CD4-positive, alpha-beta T cell treated with Interleukin-6 for 4 hours (primary cell): ENCODE results near the gene INPP1.

Experiments
- DNase-seq: peaks from one replicate; pipeline ENCODE4 v3.0.0-alpha.2; 2020; ENCODE audit warnings: mixed read lengths

The INPP1 gene

DNA sequence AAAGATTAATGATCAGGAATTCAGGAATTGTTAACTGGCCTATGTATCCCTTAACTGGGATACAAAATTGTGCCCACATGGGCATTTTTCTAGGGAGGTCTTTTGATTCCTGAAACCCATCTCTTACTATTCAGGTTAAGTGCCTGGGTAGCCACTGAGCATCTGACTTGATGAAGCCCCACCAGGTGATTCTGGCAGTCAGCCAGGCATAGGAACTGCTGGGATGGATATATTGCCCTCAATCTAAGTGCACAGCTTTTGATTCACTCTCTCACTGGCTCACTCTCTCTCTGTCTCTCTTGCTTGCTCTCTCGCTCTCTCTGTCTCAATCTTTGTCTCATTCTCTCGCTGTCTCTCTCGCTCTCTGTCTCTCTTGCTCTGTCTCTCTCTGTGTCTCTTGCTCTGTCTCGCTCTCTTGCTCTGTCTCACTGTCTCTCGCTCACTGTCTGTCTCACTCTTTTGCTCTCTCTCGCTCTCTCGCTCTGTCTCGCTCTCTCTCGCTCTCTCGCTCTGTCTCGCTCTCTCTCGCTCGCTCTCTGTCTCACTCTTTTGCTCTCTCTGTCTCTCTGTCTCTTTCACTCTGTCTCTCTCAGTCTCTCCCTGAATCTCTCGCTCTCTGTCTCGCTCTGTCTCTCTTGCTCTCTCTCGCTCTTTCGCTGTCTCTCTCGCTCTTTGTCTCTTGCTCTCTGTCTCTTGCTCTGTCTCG, 22.3 kb downstream of the INPP1 start:
- DNase-seq = no peak

- DNase-seq = no peak
Measured at GRCh38 chr2:190366248-190366753, 22.9 kb downstream of the INPP1 start.

DNA sequence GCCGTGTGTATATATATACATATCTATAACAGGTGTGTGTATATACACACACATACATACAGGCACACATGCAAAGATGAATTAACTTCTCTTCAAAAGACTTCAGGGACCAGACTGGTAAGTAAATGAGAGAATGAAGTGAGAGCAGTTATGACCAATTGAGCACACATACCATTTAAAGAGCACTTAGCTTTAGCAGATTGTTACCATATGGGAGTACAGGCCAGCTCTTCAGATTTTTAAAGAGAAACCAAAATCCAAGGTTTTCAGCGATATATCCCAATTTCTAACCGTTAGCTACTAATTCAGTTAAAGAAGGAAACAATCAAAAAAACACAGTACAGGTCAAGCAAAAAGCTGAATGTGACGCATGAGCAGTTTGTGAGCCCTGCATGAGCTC, 23.7 kb downstream of the INPP1 start:
- no peak for DNase-seq

- DNase-seq = no peak
Measured at GRCh38 chr2:190369635-190370034, 26.2 kb downstream of the INPP1 start.

DNA sequence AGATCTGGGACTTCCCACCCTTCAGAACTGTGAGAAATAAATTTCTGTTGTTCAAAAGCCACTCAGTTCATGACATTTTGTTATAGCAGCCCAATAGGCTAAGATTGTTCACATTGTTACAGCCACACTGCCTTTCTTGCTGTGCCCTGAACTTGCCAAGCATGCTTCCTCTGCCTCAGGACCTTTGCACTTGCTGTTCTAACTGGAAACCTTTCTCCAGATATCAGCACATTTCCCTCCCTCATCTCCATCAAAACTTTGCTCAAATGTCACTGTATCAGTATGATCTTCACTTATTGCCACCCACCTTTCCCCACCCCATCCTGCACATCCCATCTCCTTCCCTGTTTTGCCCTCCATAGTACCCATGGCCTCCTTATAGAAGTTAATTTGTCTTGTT, 32.7 kb downstream of the INPP1 start:
- no peak for DNase-seq

DNA sequence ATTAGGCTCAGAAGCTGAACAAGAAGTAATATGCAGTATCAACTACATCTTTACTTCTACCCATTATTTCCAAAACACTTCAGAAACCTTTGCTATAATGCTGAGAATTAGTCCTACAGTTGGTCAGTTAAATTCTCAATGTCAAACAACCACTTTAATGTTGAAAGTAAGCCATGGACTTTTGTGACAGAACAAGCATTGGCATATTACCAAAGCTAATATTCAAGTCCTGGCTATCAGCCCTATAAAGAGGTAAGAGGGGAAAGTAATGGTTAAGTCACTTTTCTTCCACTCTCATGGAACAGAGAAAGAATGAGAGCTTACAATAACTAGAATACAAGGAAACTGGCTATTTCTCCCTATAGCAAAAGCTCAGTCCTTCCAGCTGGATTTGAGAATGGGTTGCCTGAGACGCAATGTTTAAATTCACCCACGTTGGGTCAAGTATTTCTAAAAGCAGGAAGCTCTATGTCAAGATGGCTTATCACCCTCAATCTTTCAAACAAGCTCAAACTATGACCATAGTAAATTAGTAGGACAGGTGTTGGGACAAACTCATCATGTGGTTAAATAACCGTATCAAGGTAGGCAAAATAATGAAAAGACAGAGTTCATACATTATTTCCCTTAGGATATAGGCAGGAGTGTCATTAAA, 33.3 kb downstream of the INPP1 start:
- no peak for DNase-seq

- DNase-seq = no peak
Measured at GRCh38 chr2:190378880-190379237, 35.5 kb downstream of the INPP1 start.

DNA sequence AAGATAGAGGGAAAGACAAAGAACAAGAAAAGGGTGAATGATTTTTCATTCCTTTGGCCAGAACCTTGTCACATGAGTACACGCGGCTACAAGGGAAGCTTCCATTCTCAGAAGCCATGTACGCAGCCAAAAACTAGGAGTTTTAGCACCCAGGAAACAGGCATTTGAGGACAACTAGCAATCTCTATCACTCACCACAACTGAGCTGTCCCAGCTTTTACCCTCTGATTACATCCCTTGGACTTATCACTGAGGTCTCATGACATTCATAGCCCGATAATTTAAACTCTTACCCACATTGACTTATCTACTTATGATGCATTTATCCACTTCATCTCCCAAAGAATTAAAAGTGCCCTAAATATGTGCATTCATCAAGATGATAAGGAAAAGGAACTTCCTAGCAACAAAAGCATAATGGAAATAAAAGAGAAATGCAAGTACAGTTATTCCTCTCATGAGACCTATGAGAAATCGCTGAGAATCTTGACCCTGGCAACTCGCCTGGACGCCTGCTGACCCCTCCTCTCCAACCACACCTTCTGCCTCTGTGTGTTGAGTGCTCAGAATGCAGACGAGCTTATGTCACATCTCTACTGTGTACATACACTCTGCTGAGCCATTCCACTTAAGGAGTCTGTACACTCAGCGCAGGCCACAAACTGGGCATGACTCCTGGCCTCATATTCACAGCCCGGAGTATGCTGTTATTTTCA, 36.0 kb downstream of the INPP1 start:
- DNase-seq = no peak

DNA sequence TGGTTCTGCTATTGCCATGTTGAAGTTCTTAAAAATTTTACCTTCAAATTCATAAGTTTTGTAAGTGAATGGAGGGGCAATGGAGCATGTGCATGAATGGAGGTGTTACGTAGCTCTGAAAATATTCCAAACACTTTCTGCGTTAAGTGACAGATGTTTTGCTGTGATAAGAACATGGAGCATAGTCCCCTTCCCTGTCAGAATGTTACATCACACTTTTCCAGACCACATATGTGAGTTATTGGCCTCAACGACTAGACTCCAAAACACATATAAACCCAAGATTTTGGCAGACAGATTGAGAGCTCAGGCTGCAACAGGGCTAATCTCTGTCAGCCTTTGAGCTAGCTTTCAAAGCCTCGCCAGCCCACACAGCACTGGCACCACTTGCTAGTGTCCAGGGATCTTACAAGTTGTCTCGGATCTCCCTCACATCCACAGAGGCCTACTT, 37.6 kb downstream of the INPP1 start:
- no peak for DNase-seq

GRCh38 chr2:190382851-190383250, 39.5 kb downstream of the INPP1 start:
- DNase-seq = peak; percentile 50

- no peak for DNase-seq
Measured at GRCh38 chr2:190387422-190387821, 44.0 kb downstream of the INPP1 start.

- DNase-seq = no peak
Measured at GRCh38 chr2:190396271-190396670, 52.9 kb downstream of the INPP1 start.

DNA sequence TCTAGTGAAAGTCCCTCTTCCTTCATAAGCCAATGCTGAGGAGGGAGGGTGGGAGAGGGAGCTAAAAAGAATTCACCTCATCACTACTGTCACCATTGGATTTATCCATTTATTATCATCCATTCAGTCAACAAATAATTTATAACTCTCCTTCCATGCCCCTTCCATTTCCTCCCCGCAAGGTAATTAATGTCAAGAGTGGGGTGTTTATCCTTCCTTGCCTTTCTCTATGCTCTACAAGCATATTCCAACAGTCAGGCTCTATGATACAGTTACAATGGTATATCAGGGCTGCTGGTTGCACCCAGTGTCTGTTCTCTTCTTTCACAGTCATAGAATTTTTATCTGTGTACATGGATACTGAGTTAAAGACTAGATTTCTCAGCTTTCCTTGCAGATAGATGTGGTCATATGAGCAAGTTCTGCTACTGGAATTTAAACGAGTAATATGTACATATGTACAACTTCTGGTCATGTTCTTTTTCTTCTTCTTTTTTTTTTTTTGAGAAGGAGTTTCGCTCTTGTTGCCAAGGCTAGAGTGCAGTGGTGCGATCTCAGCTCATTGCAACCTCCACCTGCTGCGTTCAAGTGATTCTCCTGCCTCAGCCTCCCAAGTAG, 59.7 kb downstream of the INPP1 start:
- DNase-seq = no peak

- DNase-seq = no peak
Measured at GRCh38 chr2:190404487-190404886, 61.1 kb downstream of the INPP1 start.

- no peak for DNase-seq
Measured at GRCh38 chr2:190405070-190405469, 61.7 kb downstream of the INPP1 start.

DNA sequence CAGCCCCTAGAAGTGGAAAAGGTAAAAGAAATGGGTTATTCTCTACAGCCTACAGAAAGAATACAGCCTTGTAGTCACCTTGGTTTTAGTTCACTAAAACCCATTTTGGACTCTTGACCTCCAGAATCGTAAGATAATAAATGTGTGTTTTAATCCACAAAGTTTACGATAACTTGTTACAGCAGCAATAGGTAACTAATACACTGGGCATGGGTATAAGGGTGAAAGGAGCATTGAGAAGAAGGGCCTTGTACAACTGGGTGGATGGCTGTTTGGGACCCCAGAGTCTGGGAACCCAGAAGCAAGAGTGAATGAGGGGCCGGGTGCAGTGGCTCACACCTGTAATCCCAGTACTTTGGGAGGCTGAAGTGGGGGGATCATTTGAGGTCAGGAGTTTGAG, 62.6 kb downstream of the INPP1 start:
- DNase-seq = no peak

GRCh38 chr2:190406805-190407204, 63.4 kb downstream of the INPP1 start:
- no peak for DNase-seq

GRCh38 chr2:190407246-190407661, 63.9 kb downstream of the INPP1 start:
- DNase-seq = peak; percentile 51

DNA sequence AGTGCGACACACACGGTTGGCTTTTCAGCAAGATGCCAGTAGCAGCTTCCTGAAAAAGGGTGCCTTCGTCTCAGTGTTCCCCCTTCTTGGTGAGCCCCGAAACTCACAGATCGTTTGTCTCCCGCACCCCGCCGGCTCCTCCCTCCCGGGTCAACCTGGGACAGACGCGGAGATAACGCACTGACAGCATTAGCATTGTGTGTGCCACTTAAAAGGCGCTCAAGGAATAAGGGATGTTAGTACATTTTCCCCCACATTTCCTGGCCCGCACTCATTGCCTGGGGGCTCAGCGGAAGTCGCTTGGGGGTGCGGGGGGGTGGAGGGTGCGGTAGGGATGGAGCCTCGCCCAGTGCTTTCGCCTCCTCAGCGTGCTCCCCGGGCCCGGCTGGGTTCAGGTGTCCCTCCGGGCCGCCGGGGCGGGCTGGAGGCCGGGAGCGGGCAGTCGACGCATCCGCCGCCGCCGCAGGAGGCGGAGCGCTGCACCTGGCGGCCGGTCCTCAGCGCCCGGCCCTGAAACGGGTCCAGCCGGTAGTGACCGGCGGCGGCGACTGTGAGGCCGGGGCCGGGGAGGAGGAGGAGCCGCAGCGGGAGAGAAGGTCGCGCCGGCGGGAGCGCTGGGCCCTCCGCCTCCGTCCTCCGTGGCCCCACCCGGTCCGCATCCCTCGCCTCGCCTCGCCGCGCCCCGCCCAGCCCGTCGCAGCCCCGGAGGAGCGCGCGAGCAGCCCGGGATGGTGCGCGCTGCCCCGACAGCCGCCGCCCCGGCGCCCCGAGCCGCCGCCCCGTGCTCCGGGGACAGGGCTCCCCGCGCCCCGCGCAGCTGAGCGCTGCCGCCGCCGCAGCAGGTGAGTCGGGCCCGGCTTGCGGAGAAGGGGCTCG, 64.5 kb downstream of the INPP1 start, which contains the start of gene MFSD6:
Gene MFSD6, plus strand, starts transcription at position 694 of the 876 bp plus-strand sequence. CDS start 27,675 bp downstream, outside the sequence.
- DNase-seq = peak; percentile 68

DNA sequence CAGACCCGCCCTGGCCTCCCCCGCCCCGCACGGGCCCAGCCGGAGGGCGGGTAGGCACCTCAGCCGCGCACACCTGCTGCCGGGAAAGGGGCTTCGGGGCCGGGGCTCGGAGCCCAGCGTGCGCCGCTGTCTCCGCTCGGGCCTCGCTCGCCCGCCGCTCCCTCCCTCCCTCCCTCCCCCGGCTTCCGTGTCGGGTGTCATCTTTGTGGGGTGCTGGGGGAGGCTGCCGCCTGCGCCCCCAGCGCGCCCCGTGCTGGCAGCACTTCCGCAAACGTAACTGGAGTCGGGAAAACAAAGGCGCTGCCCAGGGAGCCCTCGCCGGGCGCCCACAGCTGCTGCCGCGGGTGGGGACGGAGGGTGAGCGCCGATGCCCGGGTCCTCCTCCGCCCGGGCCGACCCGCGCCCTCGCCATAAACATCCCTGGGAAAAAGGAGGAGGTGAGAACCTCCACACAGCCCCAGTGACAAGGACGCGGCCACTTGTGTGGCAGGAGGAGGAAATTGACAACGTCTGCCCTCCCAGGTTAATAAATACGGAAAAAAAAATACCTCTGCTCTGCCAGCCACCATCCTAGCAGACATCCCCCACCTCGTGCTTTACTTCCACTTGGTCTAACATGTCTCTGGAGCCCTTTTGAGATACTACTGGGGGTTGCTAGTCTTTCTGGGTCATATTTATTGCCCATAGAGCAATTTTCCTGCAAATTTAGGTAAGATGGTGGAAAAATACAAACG, 65.3 kb downstream of the INPP1 start:
- peak; percentile 84 for DNase-seq

- DNase-seq = no peak
Measured at GRCh38 chr2:190409616-190410015, 66.2 kb downstream of the INPP1 start.
